ENCODE data around the gene ANK3.

Gene ANK3

DNA sequence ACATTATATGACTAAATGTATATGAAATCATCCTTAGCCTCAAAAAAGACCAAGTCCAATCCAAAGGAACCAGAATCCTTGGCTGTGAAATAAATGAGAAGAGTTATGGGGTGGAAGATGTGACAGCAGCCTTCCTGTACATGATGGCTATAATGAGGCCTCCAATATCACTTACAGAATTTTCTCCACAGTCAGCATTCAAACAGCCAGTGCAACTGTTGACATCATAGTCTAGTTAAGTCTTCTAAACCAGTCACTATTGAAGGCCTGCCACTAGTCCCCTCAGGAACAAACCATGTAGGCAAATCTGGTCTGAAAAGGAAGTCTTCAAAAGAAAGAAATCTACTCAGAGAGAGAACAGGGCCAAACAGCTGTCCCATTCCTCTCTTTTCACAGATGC is 263.8 kb downstream of the ANK3 start:
- TF ChIP-seq, protein P1, sequence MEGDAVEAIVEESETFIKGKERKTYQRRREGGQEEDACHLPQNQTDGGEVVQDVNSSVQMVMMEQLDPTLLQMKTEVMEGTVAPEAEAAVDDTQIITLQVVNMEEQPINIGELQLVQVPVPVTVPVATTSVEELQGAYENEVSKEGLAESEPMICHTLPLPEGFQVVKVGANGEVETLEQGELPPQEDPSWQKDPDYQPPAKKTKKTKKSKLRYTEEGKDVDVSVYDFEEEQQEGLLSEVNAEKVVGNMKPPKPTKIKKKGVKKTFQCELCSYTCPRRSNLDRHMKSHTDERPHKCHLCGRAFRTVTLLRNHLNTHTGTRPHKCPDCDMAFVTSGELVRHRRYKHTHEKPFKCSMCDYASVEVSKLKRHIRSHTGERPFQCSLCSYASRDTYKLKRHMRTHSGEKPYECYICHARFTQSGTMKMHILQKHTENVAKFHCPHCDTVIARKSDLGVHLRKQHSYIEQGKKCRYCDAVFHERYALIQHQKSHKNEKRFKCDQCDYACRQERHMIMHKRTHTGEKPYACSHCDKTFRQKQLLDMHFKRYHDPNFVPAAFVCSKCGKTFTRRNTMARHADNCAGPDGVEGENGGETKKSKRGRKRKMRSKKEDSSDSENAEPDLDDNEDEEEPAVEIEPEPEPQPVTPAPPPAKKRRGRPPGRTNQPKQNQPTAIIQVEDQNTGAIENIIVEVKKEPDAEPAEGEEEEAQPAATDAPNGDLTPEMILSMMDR (conservative IDR thresholded peaks at IDR 0.05; ENCODE audit: low read length): no peak
- H3K4me3 ChIP-seq (ENCODE audit: low read length): no peak overlapping the region
- DNase-seq (ENCODE audit: low read depth): no peak

DNA sequence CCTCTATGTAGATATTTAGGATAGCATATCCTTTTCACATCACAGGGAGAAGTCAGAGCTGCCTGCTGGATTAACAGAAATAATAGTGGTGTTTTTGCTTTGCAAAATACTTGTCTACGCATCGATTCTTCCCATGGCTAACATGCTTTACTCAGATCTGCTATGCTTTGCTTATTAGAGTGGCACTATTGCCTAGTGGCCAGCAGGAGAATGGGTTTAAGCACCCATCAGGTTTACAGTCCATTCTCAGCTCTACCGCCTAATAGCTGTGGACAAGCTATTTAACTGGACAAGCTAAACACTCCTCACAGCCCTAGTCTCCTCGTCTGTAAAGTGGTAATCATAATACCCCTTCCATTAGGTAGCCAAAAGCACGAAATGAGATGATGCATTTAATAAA is 265.1 kb downstream of the ANK3 start:
- TF ChIP-seq, protein P1 (conservative IDR thresholded peaks at IDR 0.05; ENCODE audit: low read length): no peak
- no peak overlapping the region for H3K4me3 ChIP-seq (ENCODE audit: low read length)
- no peak for DNase-seq (ENCODE audit: low read depth)

DNA sequence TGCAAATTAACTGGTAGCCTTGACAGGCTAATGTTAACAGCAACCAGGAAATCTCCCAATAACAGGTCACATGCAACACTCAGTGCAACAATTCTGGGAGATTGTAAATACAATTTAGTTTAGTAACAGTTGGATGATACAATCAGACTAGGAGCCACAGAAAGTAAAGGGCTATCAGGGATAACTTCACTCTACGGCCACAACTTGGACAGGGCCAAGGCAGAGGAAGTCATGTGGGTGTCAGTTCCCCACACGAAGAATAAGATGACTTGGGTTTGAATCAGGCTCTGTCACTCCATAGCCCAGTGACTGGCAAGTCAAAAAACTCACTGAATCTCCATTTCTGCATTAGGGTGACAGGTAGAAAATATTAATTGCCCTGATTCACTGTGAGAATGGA is 266.0 kb downstream of the ANK3 start:
- TF ChIP-seq, protein P1 (conservative IDR thresholded peaks at IDR 0.05; ENCODE audit: low read length): no peak
- no peak for DNase-seq (ENCODE audit: low read depth)
- H3K4me3 ChIP-seq (ENCODE audit: low read length): no peak overlapping the region

DNA sequence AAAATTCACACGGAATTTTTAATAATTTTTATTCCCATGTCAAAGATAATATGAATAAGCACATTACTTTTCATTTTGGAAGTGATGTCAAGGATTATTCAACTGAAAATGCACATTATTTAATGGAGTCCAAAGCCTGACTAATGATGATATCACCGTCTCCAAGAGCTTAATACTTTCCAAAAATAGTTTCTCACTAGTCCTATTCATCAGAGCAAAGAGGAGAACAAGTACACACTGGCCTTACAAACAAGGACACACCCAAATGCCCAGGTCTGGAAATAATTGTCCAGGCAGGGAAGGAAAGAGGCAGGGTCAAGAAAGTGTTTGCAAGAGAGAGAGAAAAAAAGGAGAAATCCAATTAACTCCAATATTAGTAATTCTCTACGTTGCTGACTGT is 266.5 kb downstream of the ANK3 start:
- H3K4me3 ChIP-seq (ENCODE audit: low read length): no peak overlapping the region
- TF ChIP-seq, protein P1 (conservative IDR thresholded peaks at IDR 0.05; ENCODE audit: low read length): no peak
- peak; percentile 71 for DNase-seq (ENCODE audit: low read depth)

DNA sequence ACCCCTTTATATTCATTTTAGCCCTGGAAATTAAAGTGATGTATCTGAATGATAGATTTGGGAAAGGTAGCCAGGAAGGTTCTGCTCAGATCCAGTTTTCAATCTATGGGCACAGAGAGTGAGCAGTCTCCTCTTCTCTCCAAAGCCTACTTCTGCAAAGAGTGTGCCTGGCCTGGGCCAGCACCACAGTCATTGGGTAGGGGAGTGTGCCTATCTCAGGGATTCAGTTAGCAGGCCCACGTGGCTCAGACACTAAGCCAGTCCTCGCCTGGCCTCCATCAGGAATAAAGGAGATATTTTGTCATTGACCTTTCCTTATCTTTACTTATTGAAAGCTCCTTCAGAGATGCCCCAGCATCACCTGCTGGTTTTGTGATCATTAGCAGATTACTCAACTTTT is 267.5 kb downstream of the ANK3 start:
- H3K4me3 ChIP-seq (ENCODE audit: low read length): no peak overlapping the region
- TF ChIP-seq, protein P1 (conservative IDR thresholded peaks at IDR 0.05; ENCODE audit: low read length): no peak
- no peak for DNase-seq (ENCODE audit: low read depth)

DNA sequence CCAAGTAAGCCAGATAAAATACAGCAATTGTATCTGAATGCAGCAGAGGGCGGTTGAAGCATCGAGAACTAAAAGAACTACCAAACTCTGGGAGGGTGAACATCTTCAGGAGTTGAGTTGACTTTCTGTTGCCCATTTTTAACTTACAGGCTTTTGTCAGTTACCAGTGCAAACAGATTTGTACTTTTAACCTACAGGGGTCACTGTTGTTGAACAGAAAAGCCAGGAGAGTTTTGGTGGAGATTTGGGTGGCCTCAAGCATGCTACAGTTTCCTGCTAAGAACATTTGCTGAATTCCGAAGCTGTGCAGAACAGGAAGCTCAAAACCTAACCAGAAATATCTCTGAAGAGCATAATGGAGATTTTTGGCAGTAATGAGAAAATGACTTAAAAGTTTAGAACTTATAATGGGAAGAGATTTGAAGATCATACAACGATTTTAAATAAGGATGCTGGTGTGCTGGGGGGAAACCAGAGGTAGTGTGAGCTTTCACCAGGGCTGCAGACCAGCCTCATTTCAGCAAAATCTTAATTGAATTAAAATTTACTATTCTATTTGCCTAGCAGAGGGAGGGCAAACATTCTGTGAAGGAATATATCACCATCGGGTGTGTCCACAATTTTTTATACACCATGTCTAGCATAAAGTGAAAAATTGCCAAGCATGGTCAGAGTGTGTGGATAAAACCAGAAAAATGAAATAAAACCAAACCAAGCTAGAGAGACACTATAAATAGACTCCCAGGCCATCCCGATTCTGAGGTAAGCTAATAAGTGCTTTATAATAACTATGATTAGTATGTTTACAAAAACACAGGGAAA is 274.7 kb downstream of the ANK3 start:
- no peak overlapping the region for H3K4me3 ChIP-seq (ENCODE audit: low read length)
- DNase-seq (ENCODE audit: low read depth): peak; percentile 78
- TF ChIP-seq, protein P1 (conservative IDR thresholded peaks at IDR 0.05; ENCODE audit: low read length): peak; percentile 79

DNA sequence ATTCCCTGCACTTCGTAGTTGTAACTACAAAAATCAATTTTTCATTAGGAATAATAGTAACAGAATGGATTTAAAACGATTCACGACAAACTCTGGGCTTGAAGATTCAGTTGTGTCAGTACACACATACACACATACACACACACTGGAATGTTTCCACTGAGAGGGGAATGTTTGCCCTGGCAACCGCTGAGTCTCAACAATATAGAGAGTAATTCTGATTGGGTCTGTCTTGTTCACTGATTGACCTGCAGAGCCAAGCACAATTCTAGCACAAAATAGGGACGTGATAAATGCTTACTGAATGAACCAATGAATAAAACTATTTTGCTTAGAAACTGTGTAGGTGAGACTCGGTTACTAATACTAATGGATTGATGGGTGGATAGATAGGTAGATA is 278.9 kb downstream of the ANK3 start:
- TF ChIP-seq, protein P1 (conservative IDR thresholded peaks at IDR 0.05; ENCODE audit: low read length): no peak
- DNase-seq (ENCODE audit: low read depth): no peak
- H3K4me3 ChIP-seq (ENCODE audit: low read length): no peak overlapping the region
